Endothelial cell (in vitro differentiated cells): Measurements from ENCODE around the gene SHISA6. TPM values are rescaled to one million over a fixed set of nuclear protein-coding genes. Genes with fewer than 3 reads are reported as not detected.

ENCODE experiments used
- DNase-seq: peaks from one replicate; pipeline ENCODE4 v3.0.0; 2021; ENCODE audit warnings: low spot score
- H3K27ac Mint-ChIP-seq: one replicate; pipeline ENCODE4 v1.8.0; 2021; ENCODE audit warnings: mixed read lengths, inconsistent platforms; ENCODE audit not compliant: unreplicated experiment
- H3K27me3 Mint-ChIP-seq: one replicate; pipeline ENCODE4 v1.8.0; 2021; ENCODE audit warnings: mild to moderate bottlenecking, moderate library complexity, mixed read lengths, inconsistent platforms; ENCODE audit not compliant: unreplicated experiment
- H3K36me3 Mint-ChIP-seq: one replicate; pipeline ENCODE4 v1.8.0; 2021; ENCODE audit warnings: mild to moderate bottlenecking, low read depth, mixed read lengths, inconsistent platforms; ENCODE audit not compliant: unreplicated experiment
- H3K4me1 Mint-ChIP-seq: one replicate; pipeline ENCODE4 v1.8.0; 2021; ENCODE audit warnings: mild to moderate bottlenecking, mixed read lengths, inconsistent platforms; ENCODE audit not compliant: unreplicated experiment
- H3K4me3 Mint-ChIP-seq: one replicate; pipeline ENCODE4 v1.8.0; 2021; ENCODE audit warnings: mild to moderate bottlenecking, mixed read lengths, inconsistent platforms; ENCODE audit not compliant: unreplicated experiment
- H3K9me3 Mint-ChIP-seq: one replicate; pipeline ENCODE4 v1.8.0; 2021; ENCODE audit warnings: mixed read lengths, inconsistent platforms; ENCODE audit not compliant: unreplicated experiment
- total RNA-seq: library from RNA; stranded (reverse); fragmentation: NEBNext Ultra II Directional; extraction: Animal tissue kit (Norgen Biotek cat#: 25700); gene quantifications from one replicate; pipeline ENCODE4 v1.2.1, GENCODE V29; 2021; ENCODE audit not compliant: unreplicated experiment
- TF ChIP-seq, protein P1 (sequence below): fragments of 200-600 bp; sonication (generic); IDR thresholded peaks from one replicate; pipeline ENCODE4 v1.5.0; 2021; ENCODE audit warnings: antibody characterized with exemption; ENCODE audit not compliant: unreplicated experiment

Gene SHISA6
- total RNA-seq, 1 donor from 2014 or later = not detected

DNA sequence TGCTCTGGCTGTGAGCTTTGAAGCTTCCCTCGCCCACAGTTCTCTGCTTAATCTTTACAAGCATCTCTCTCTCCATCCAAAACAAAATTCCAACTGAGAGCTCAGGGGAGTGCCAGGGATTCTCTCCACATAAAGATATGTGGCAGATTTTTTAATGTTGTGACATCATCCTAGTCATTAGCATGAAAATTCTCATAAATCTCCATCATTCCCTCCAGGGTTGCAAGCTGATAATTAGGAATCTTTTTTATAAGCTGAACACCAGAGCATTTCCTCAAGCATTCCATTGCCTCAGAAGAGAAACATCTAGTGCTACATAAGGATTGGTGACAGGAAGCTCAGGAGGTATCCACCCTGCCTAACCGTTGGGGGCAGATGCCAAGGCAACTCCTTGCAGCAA is 274.9 kb downstream of the SHISA6 start:
- Mint-ChIP-seq H3K4me1 (no peaks in the 10 kb centered on the region), H3K27me3 (peaks cover 2% of the 10 kb centered on the region), H3K36me3 (peaks cover 4% of the 10 kb centered on the region), H3K9me3 (peaks cover 37% of the 10 kb centered on the region), H3K27ac (no peak overlapping the region), H3K4me3 (no peak overlapping the region)
- TF ChIP-seq, protein P1, sequence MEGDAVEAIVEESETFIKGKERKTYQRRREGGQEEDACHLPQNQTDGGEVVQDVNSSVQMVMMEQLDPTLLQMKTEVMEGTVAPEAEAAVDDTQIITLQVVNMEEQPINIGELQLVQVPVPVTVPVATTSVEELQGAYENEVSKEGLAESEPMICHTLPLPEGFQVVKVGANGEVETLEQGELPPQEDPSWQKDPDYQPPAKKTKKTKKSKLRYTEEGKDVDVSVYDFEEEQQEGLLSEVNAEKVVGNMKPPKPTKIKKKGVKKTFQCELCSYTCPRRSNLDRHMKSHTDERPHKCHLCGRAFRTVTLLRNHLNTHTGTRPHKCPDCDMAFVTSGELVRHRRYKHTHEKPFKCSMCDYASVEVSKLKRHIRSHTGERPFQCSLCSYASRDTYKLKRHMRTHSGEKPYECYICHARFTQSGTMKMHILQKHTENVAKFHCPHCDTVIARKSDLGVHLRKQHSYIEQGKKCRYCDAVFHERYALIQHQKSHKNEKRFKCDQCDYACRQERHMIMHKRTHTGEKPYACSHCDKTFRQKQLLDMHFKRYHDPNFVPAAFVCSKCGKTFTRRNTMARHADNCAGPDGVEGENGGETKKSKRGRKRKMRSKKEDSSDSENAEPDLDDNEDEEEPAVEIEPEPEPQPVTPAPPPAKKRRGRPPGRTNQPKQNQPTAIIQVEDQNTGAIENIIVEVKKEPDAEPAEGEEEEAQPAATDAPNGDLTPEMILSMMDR = no peak
- no peak for DNase-seq

DNA sequence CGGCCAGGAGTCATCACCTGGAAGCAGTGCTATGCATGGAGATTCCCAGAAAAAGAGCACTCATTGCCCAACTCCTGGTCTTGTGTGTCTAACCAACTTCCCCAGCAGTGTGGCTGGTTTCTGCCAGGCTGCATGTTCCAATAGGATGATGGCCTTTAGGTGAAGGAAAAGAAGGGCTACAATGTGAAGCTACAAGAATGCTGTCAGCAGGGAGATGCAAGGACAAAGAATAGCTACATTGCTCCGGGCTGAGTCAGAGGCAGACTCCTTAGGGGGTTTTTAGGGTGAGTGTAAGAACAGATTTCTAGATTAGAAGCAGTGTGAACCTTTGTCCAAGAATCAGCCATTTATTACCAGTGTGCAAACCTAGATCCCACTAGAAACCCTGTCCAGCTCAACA is 294.2 kb downstream of the SHISA6 start:
- TF ChIP-seq, protein P1 = no peak
- no peak for DNase-seq
- Mint-ChIP-seq H3K9me3 (peaks cover 65% of the 10 kb centered on the region), H3K4me3 (no peak overlapping the region), H3K4me1 (no peaks in the 10 kb centered on the region), H3K27ac (no peak overlapping the region), H3K27me3 (peaks cover 2% of the 10 kb centered on the region), H3K36me3 (peaks cover 21% of the 10 kb centered on the region)

DNA sequence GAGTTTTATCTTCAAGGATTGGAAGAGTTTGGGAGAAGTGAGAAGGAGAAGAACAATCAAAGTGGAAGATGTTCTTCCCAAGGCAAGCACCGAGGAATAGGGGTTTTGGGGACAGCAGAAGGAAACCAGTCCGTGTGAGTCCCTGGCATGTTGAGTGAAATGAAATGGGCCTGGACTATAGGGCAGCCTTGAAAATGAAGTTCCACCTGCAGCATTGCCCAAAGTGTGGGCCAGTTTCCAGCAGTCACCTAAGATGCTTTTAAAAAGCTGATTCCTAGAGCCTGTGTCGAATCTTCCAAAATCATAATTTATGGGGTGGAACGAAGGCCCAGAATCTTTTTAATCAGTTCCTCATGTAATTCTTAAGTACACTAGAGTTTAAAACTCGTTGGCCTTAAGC is 297.4 kb downstream of the SHISA6 start:
- Mint-ChIP-seq H3K36me3 (peaks cover 9% of the 10 kb centered on the region), H3K27ac (no peak overlapping the region), H3K4me3 (no peak overlapping the region), H3K4me1 (no peaks in the 10 kb centered on the region), H3K27me3 (no peaks in the 10 kb centered on the region), H3K9me3 (peaks cover 51% of the 10 kb centered on the region)
- DNase-seq = no peak
- TF ChIP-seq, protein P1 = no peak

- Mint-ChIP-seq H3K27ac (no peak overlapping the region), H3K36me3 (peaks cover 8% of the 10 kb centered on the region), H3K4me3 (no peak overlapping the region)
These were observed 298.6 kb downstream of the SHISA6 start for GRCh38 chr17:11539637-11540036.

DNA sequence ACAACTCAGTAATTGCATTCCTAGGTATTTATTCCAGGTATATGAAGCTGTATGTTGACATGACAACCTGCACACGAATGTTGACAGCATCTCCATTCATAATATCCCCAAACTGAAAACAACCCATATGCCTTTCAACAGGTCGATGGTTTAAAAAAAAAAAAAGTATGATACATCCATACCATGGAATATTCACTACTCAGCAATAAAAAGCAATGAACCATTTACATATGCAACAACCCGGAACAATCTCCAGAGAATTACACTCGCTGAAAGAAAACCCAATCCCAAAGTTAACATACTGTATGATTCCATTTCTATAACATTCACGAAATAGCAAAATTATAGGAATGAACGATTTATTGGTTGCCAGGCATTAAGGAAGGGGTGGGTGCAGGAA is 304.0 kb downstream of the SHISA6 start:
- DNase-seq = no peak
- Mint-ChIP-seq H3K36me3 (peaks cover 2% of the 10 kb centered on the region), H3K9me3 (peaks cover 11% of the 10 kb centered on the region), H3K27ac (no peak overlapping the region), H3K27me3 (peaks cover 2% of the 10 kb centered on the region), H3K4me3 (no peak overlapping the region), H3K4me1 (no peaks in the 10 kb centered on the region)
- TF ChIP-seq, protein P1 = no peak

More at GRCh38 chr17:11539637-11540036, 298.6 kb downstream of the SHISA6 start:
- Mint-ChIP-seq H3K9me3 (peaks cover 45% of the 10 kb centered on the region), H3K27me3 (no peaks in the 10 kb centered on the region), H3K4me1 (no peaks in the 10 kb centered on the region)
- no peak for DNase-seq
- TF ChIP-seq, protein P1 = no peak
